OCI-LY7 (cell line): ENCODE measurements around the gene NAV2. TPM values are rescaled to one million over a fixed set of nuclear protein-coding genes. Genes with fewer than 3 reads are reported as not detected.

Experiments used
- BruUV-seq: library from RNA; stranded (reverse); fragments of 400-500 nt; replicated peaks from 2 replicates; lab custom pipeline; 2021; lab: Mats Ljungman, UMichigan
- CTCF ChIA-PET: fragments of 300-600 bp; sonication (Branson Sonifier 250); formaldehyde crosslinking; loops from one replicate; lab custom pipeline; 2022; ENCODE audit warnings: antibody characterized with exemption; ENCODE audit not compliant: unreplicated experiment; lab: Charles Lee
- POLR2A ChIA-PET: fragments of 300-600 bp; sonication (Branson Sonifier 250); formaldehyde crosslinking; loops from one replicate; lab custom pipeline; 2022; ENCODE audit warnings: antibody characterized with exemption; lab: Charles Lee
- DNase-seq: peaks from one replicate; pipeline ENCODE4 v3.0.0-alpha.2; 2015; ENCODE audit warnings: low spot score
- H2AFZ ChIP-seq: fragments of 200-600 bp; sonication (generic), shearing (Covaris generic); 2 replicates; pipeline ENCODE4 v1.6.1; 2014; ENCODE audit warnings: mild to moderate bottlenecking, antibody characterized with exemption, low read length, moderate library complexity
- H3K27ac ChIP-seq: fragments of 200-600 bp; sonication (generic); 2 replicates; pipeline ENCODE4 v1.5.1; 2014; ENCODE audit warnings: mixed run types, low read depth, mild to moderate bottlenecking, moderate library complexity, low read length, inconsistent platforms; ENCODE audit not compliant: poor library complexity, severe bottlenecking
- H3K36me3 ChIP-seq: fragments of 200-600 bp; sonication (generic); 2 replicates; pipeline ENCODE4 v1.6.1; 2014; ENCODE audit warnings: mild to moderate bottlenecking, antibody characterized with exemption, low read length, moderate library complexity, mixed read lengths; ENCODE audit not compliant: insufficient read depth
- H3K4me1 ChIP-seq: fragments of 200-600 bp; sonication (generic); 2 replicates; pipeline ENCODE4 v1.5.1; 2014; ENCODE audit warnings: mild to moderate bottlenecking, low read length; ENCODE audit not compliant: insufficient read depth, poor library complexity, severe bottlenecking
- H3K4me2 ChIP-seq: fragments of 200-600 bp; sonication (generic); 2 replicates; pipeline ENCODE4 v1.6.1; 2014; ENCODE audit warnings: mild to moderate bottlenecking, low read length
- H3K4me3 ChIP-seq: fragments of 200-600 bp; sonication (generic); 2 replicates; pipeline ENCODE4 v1.5.1; 2014; ENCODE audit warnings: mild to moderate bottlenecking, low read depth, low read length; ENCODE audit not compliant: poor library complexity, severe bottlenecking
- H3K79me2 ChIP-seq: fragments of 200-600 bp; sonication (generic); 2 replicates; pipeline ENCODE4 v1.6.1; 2016; ENCODE audit warnings: low read depth, mild to moderate bottlenecking, low read length, moderate library complexity, mixed read lengths; ENCODE audit not compliant: insufficient read depth
- H3K9me2 ChIP-seq: fragments of 200-600 bp; sonication (generic); 2 replicates; pipeline ENCODE4 v1.6.1; 2016; ENCODE audit warnings: mild to moderate bottlenecking, low read length, mixed read lengths; ENCODE audit not compliant: insufficient read depth
- H3K9me3 ChIP-seq: fragments of 200-600 bp; sonication (generic); 2 replicates; pipeline ENCODE4 v1.6.1; 2014; ENCODE audit warnings: mild to moderate bottlenecking, mixed run types, low read length, mixed read lengths
- H4K20me1 ChIP-seq: fragments of 200-600 bp; sonication (generic); 2 replicates; pipeline ENCODE4 v1.6.1; 2014; ENCODE audit warnings: mild to moderate bottlenecking, antibody characterized with exemption, low read length, moderate library complexity, mixed read lengths; ENCODE audit not compliant: insufficient read depth
- EZH2phosphoT487 ChIP-seq: fragments of 200-600 bp; sonication (generic); IDR thresholded peaks from 2 replicates; pipeline ENCODE4 v1.6.1; 2018; ENCODE audit warnings: low read depth, borderline replicate concordance, mild to moderate bottlenecking, mixed run types, antibody characterized with exemption, low read length, moderate library complexity, mixed read lengths
- intact Hi-C: fragments of 100-400 bp; cut with micrococcal nuclease; formaldehyde crosslinking; loops from one replicate; pipeline ENCODE4 v1.10.0; 2022; ENCODE audit not compliant: unreplicated experiment
- total RNA-seq, 2 experiments: library from RNA; depleted of rRNA in 1 of 2; stranded (reverse); fragments of >200 nt in 1 of 2; shearing (Covaris generic) in 1 of 2; gene quantifications; 2 replicates each; pipeline ENCODE4 v1.2.3, GENCODE V29; 2014 to 2022
- TF ChIP-seq, protein P1 (sequence below): fragments of 200-600 bp; sonication (generic); conservative IDR thresholded peaks from 2 replicates; pipeline ENCODE4 v1.5.1; 2014; ENCODE audit warnings: mild to moderate bottlenecking, antibody characterized with exemption, low read length, moderate library complexity, mixed read lengths

Gene NAV2
- total RNA-seq, 2 experiments from 2014 or later: 0.06 to 0.68 TPM

DNA sequence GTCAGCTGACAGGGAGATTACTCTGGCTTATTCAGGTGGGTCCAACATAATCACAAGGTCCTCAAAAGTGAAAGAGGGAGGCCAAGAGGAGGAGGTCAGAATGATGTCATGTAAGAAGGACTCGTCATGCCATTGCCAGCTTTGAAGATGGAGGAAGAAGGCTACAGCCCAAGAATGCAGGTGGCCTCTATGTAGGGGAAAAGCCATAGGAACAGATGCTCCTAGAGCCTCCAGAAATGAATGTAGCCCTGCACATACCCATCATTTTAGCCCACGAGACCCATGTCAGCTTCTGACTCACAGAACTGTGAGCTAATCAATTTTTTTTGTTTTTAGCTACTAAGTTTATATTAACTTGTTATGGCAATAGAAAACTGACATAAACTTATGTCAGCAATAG is 276.6 kb downstream of the NAV2 start:
- intact Hi-C loops: no loop called here
- Histone ChIP-seq H3K27ac (no peak overlapping the region), H3K4me2 (no peak overlapping the region), H3K4me1 (no peaks in the 10 kb centered on the region), H2AFZ (no peak overlapping the region), H3K36me3 (no peaks in the 10 kb centered on the region), H3K4me3 (no peak overlapping the region), H4K20me1 (no peaks in the 10 kb centered on the region), H3K9me2 (no peaks in the 10 kb centered on the region), H3K79me2 (no peaks in the 10 kb centered on the region), H3K9me3 (no peaks in the 10 kb centered on the region)
- no TSS peak for BruUV-seq
- ChIA-PET POLR2A (no interaction called here), CTCF (no interaction called here)
- no peak for DNase-seq
- no peak for TF ChIP-seq EZH2phosphoT487
- TF ChIP-seq, protein P1, sequence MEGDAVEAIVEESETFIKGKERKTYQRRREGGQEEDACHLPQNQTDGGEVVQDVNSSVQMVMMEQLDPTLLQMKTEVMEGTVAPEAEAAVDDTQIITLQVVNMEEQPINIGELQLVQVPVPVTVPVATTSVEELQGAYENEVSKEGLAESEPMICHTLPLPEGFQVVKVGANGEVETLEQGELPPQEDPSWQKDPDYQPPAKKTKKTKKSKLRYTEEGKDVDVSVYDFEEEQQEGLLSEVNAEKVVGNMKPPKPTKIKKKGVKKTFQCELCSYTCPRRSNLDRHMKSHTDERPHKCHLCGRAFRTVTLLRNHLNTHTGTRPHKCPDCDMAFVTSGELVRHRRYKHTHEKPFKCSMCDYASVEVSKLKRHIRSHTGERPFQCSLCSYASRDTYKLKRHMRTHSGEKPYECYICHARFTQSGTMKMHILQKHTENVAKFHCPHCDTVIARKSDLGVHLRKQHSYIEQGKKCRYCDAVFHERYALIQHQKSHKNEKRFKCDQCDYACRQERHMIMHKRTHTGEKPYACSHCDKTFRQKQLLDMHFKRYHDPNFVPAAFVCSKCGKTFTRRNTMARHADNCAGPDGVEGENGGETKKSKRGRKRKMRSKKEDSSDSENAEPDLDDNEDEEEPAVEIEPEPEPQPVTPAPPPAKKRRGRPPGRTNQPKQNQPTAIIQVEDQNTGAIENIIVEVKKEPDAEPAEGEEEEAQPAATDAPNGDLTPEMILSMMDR: no peak

DNA sequence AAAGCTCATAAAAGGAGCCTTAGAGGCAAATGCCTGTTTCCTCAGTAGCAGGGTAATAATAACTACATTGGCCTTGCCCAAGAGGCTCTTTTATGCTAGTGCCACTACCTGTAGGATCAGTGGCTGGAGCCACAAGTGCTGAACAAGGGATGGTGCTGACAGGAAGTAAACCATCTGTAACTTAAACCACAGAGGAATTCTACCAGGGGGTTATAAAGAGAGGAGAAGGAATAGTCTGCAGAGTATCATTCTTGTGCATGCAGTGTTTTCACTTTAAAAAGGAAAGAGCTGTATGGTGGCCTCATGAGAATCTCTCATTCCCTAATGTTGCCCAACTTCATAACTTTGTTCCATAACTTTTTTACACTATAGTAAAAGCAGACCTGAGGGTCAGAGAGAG is 279.5 kb downstream of the NAV2 start:
- no peak for TF ChIP-seq EZH2phosphoT487
- TF ChIP-seq, protein P1: no peak
- H2AFZ ChIP-seq: no peak overlapping the region
- H4K20me1 ChIP-seq: no peaks in the 10 kb centered on the region
- H3K9me2 ChIP-seq: no peaks in the 10 kb centered on the region
- ChIA-PET POLR2A (interaction anchor here (0.7 kb wide), 2 partner anchors 95 to 139 kb away, joined by 4 read pairs; no protein-coding TSS in a partner anchor), CTCF (no interaction called here)
- H3K36me3 ChIP-seq: no peaks in the 10 kb centered on the region
- H3K9me3 ChIP-seq: no peaks in the 10 kb centered on the region
- DNase-seq: no peak
- no TSS peak for BruUV-seq
- intact Hi-C loops: no loop called here
- H3K79me2 ChIP-seq: no peaks in the 10 kb centered on the region
- H3K27ac ChIP-seq: no peak overlapping the region
- H3K4me2 ChIP-seq: no peak overlapping the region
- no peaks in the 10 kb centered on the region for H3K4me1 ChIP-seq
- no peak overlapping the region for H3K4me3 ChIP-seq

DNA sequence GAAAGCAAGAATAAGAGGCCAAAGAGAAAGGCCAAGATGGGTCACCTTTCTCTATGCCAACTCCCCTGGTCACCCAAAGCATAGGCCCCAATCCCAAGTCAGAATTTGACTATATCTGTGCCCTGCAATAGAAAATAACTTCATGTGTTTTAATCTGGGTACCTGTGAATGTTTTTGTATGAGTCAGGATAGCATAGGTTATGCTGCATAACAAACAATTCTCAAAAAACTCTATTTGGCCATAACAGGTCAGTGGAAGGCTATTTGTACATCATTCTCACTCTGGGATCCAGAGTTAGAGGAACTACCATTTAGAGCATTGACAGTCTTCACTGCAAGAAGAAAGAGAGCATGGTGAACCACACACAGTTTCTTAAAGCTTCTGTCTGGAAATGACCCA is 280.4 kb downstream of the NAV2 start:
- no peaks in the 10 kb centered on the region for H3K4me1 ChIP-seq
- DNase-seq: no peak
- CTCF ChIA-PET: no interaction called here
- no peaks in the 10 kb centered on the region for H3K9me3 ChIP-seq
- H3K4me3 ChIP-seq: no peak overlapping the region
- no peaks in the 10 kb centered on the region for H3K79me2 ChIP-seq
- H3K4me2 ChIP-seq: no peak overlapping the region
- intact Hi-C loops: no loop called here
- no peaks in the 10 kb centered on the region for H3K9me2 ChIP-seq
- no peaks in the 10 kb centered on the region for H3K36me3 ChIP-seq
- POLR2A ChIA-PET: interaction anchor here (0.7 to 1.0 kb wide), 3 partner anchors 12 to 140 kb away, joined by 3 to 4 read pairs (median 4); no protein-coding TSS in a partner anchor
- TF ChIP-seq, protein P1: no peak
- no peak for TF ChIP-seq EZH2phosphoT487
- no peak overlapping the region for H3K27ac ChIP-seq
- no peaks in the 10 kb centered on the region for H4K20me1 ChIP-seq
- no TSS peak for BruUV-seq
- no peak overlapping the region for H2AFZ ChIP-seq
